Epithelial cell of esophagus (primary cell): ENCODE results near the gene DISP3.
A peak's percentile ranks its signal among the peaks of the same experiment; 100 is the strongest.

Experiments used
- DNase-seq: peaks from one replicate; pipeline ENCODE4 v3.0.0; 2010; ENCODE audit warnings: low read depth
- H3K4me3 ChIP-seq: 2 replicates; pipeline ENCODE4 v1.5.1; 2011; ENCODE audit warnings: mild to moderate bottlenecking, low read length, control low read depth
- CTCF ChIP-seq: IDR thresholded peaks from 2 replicates; pipeline ENCODE4 v1.5.1; 2011; ENCODE audit warnings: low read depth, mild to moderate bottlenecking, low read length, control low read depth, inconsistent platforms; ENCODE audit not compliant: insufficient read depth; ENCODE audit errors: missing control alignments

DISP3 gene

DNA sequence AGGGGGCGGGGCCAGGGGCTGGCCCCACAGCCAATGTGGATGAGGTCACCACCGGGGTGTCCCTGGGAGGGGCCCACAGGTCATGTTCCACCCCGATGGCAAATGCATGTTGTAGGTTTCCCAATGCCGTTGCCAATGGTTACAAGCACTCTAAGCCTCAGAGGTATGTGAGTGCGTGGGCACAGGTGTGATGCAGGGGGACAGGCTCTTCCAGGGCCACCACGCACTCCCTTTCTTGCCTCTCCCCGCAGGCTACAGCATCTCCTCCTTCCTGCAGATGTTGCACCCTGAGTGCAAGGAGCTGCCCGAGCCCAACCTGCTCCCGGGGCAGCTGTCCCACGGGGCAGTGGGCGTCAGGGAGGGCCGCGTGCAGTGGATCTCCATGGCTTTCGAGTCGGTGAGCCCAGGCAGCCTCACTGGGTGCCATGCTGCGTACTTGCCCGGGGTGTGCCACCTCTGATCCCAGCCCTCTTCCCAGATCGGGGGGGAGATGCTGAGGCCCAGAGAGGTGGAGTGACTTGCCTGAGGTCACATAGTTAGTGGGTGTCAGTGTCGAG is 52.4 kb downstream of the DISP3 start:
- TF ChIP-seq CTCF = no peak
- peak; percentile 83 for DNase-seq
- no peak overlapping the region for H3K4me3 ChIP-seq

DNA sequence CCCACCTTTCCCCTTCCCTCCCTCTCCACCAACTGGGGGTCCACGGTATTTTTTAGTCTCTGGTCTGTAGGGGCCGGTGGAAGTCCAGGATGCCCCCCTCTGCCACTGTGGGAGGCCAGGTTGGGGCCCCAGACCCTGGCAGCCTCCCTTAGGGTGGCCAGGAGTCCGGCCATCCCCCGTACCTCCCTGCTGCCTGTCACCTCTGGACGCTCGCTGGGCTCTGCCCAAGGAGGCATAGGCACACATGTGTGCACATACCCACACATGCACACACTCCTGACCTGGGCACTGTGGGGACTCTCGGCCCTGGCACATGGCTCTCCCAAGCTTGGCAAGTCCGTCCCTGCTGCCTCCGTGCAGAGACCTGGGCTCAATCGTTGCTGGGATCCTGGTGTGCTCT is 53.0 kb downstream of the DISP3 start:
- DNase-seq = no peak
- H3K4me3 ChIP-seq = no peak overlapping the region
- TF ChIP-seq CTCF = no peak

DNA sequence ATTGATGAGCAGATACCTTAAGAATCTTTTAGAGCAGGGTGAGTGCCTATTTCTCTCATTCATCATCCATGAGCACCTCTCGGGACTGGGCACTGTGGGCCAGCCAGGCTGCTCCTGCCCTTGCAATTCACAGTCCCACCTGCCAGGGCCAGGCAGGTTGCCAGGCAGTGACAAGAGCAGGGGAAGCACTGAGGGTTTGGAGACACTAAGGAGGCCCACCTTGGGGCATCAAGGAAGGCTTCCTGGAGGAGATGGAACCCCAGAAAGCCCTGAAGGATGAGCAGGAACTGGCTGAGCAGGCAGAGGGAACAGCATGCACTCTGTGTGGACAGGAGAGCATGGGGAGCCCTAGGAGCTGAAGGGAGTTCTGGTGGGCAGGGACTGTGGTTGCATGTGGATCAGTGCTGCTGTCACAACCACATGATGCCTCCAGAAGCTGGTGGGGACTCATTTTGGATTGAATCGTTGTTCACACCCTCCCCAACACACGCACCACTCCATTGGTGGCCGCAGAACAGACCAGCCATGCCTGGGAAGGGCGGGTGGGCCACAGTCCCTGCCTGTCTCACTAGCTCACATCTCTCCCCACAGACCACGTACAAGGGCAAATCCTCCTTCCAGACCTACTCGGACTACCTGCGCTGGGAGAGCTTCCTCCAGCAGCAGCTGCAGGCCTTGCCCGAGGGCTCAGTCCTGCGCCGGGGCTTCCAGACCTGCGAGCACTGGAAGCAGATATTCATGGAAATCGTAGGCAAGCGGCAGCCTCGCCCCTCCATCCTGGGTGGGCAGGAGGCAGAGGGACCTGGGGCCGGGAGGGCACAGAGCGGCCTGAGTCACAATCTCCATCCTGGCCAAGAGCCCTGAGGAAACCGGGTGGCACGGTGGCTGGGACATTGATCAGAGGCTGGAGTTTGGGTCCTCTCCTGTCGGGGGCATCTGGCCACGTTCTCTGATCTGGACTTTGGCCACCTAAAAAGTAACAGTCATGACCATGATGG is 55.1 kb downstream of the DISP3 start:
- no peak overlapping the region for H3K4me3 ChIP-seq
- TF ChIP-seq CTCF = no peak
- DNase-seq = no peak

GRCh38 chr1:11534846-11535245 is 55.9 kb downstream of the DISP3 start:
- no peak for DNase-seq
- TF ChIP-seq CTCF = no peak

GRCh38 chr1:11535316-11535715 is 56.4 kb downstream of the DISP3 start:
- no peak overlapping the region for H3K4me3 ChIP-seq
- TF ChIP-seq CTCF = no peak
- no peak for DNase-seq

More at GRCh38 chr1:11534846-11535245, 55.9 kb downstream of the DISP3 start:
- H3K4me3 ChIP-seq = no peak overlapping the region

- DNase-seq = no peak
- TF ChIP-seq CTCF = no peak
- H3K4me3 ChIP-seq = no peak overlapping the region
Measured at GRCh38 chr1:11535761-11536572, 57.0 kb downstream of the DISP3 start.
